Kidney (tissue), 14 donors: ENCODE data around the gene SH2D6. TPM values are rescaled to one million over a fixed set of nuclear protein-coding genes. Genes with fewer than 3 reads are reported as not detected.

Experiments
- DNase-seq, 5 donors: peaks; one replicate each; pipeline ENCODE4 v3.0.0-alpha.2; 2013 to 2020
- FAIRE-seq: peaks from 2 replicates; lab custom pipeline; 2012; peaks lifted over from hg19 to GRCh38; lab: Jason Lieb, UNC
- H3K27ac ChIP-seq, 2 donors: one replicate each; pipeline ENCODE4 v1.7.0; 2013; ENCODE audit warnings: low read depth in 2 of 2, low read length in 2 of 2, inconsistent platforms in 1 of 2
- H3K27me3 ChIP-seq: one replicate; pipeline ENCODE4 v1.7.1; 2013; ENCODE audit warnings: low read length, inconsistent platforms; ENCODE audit not compliant: control insufficient read depth, insufficient read depth
- H3K36me3 ChIP-seq, 3 donors: one replicate each; pipeline versions ENCODE4 v1.7.0 to v1.7.1; 2013; ENCODE audit warnings: low read length in 3 of 3, control low read depth in 1 of 3, inconsistent platforms in 1 of 3; ENCODE audit not compliant: insufficient read depth in 3 of 3, control insufficient read depth in 2 of 3
- H3K4me1 ChIP-seq, 3 donors: one replicate each; pipeline versions ENCODE4 v1.7.0 to v1.7.1; 2013; ENCODE audit warnings: low read length in 3 of 3, inconsistent platforms in 1 of 3, low read depth in 1 of 3; ENCODE audit not compliant: control insufficient read depth in 2 of 3, insufficient read depth in 2 of 3
- H3K4me3 ChIP-seq, 3 donors: one replicate each; pipeline versions ENCODE4 v1.7.0 to v1.8.1; 2013; ENCODE audit warnings: low read length in 3 of 3, control low read depth in 1 of 3, inconsistent platforms in 1 of 3
- H3K9ac ChIP-seq, 3 donors: one replicate each; pipeline versions ENCODE4 v1.7.0 to v1.7.1; 2013; ENCODE audit warnings: low read length in 3 of 3, control low read depth in 1 of 3, inconsistent platforms in 1 of 3
- H3K9me3 ChIP-seq, 3 donors: one replicate each; pipeline versions ENCODE4 v1.7.0 to v1.7.1; 2013; ENCODE audit warnings: low read length in 3 of 3, control low read depth in 1 of 3, inconsistent platforms in 1 of 3; ENCODE audit not compliant: control insufficient read depth in 2 of 3, insufficient read depth in 1 of 3
- CTCF ChIP-seq: IDR thresholded peaks from 3 replicates; pipeline ENCODE4 v1.5.1; 2012; ENCODE audit warnings: mild to moderate bottlenecking, moderate library complexity, borderline replicate concordance; ENCODE audit not compliant: insufficient read depth; ENCODE audit errors: extremely low read depth
- intact Hi-C: fragments of 100-400 bp; cut with DNase I; formaldehyde crosslinking; loops from one replicate; pipeline ENCODE4 v1.11.1; 2022
- polyA plus RNA-seq: library from polyadenylated mRNA; stranded (reverse); fragments of 350-450 nt; fragmentation: Illumina TruSeq; extraction: RNeasy Lipid Tissue Mini Kit (QIAGEN cat#74804); gene quantifications from one replicate; pipeline ENCODE4 v1.2.3, GENCODE V29; 2014; ENCODE audit warnings: low read depth, low replicate concordance; ENCODE audit not compliant: insufficient read depth
- total RNA-seq: library from RNA; stranded (reverse); fragmentation: NEBNext Ultra II Directional; extraction: Animal tissue kit (Norgen Biotek cat#: 25700); gene quantifications from one replicate; pipeline ENCODE4 v1.2.1, GENCODE V29; 2021
- donor health status: control.
- donor health status: control.
- donor health status: control.
- donor health status: control.
- donor health status: control.
- donor health status: DM: yes; HTN: yes; CAD: no.
- donor health status: Normal renal cell carcinoma (clear cell type).

SH2D6 gene
- total and polyA plus RNA-seq, 2 donors from 2014 or later: 0.98 to 3.2 TPM

- H3K9me3 ChIP-seq: no peaks in the 10 kb centered on the region
- peaks cover 0 to 15% (median 9%) of the 10 kb centered on the region in 3 donors for H3K4me1 ChIP-seq
- DNase-seq (peak in 1 of 5 donors; percentile 40), FAIRE-seq (no peak)
- no peak overlapping the region for H3K4me3 ChIP-seq
- intact Hi-C loops: no loop called here
- H3K27ac ChIP-seq: peak overlapping the region in 1 of 2 donors; percentile 14
- no peaks in the 10 kb centered on the region for H3K36me3 ChIP-seq
- H3K27me3 ChIP-seq: no peaks in the 10 kb centered on the region
- no peak for TF ChIP-seq CTCF
- H3K9ac ChIP-seq: no peak overlapping the region
Measured at GRCh38 chr2:85414761-85415553, 3.6 kb upstream of the SH2D6 start.

- intact Hi-C loops: no loop called here
- Histone ChIP-seq H3K27ac (no peak overlapping the region), H3K27me3 (no peaks in the 10 kb centered on the region), H3K9me3 (no peaks in the 10 kb centered on the region), H3K4me3 (no peak overlapping the region), H3K36me3 (no peaks in the 10 kb centered on the region), H3K4me1 (peaks cover 0 to 20% (median 17%) of the 10 kb centered on the region in 3 donors), H3K9ac (no peak overlapping the region)
- no peak for TF ChIP-seq CTCF
- DNase-seq (no peak), FAIRE-seq (no peak)
Measured at GRCh38 chr2:85415980-85416650, 2.4 kb upstream of the SH2D6 start.

- peak overlapping the region; percentile 58 to 88 (median 86) for H3K4me3 ChIP-seq
- TF ChIP-seq CTCF: no peak
- no peaks in the 10 kb centered on the region for H3K27me3 ChIP-seq
- intact Hi-C loops: no loop called here
- no peaks in the 10 kb centered on the region for H3K36me3 ChIP-seq
- H3K9me3 ChIP-seq: no peaks in the 10 kb centered on the region
- no peak for DNase-seq
- peak overlapping the region; percentile 66 to 82 (median 74) for H3K9ac ChIP-seq
- H3K4me1 ChIP-seq: peaks cover 0 to 22% (median 18%) of the 10 kb centered on the region in 3 donors
- no peak for FAIRE-seq
- H3K27ac ChIP-seq: peak overlapping the region; percentile 95 to 97
Measured at GRCh38 chr2:85419009-85419675, 628 bp downstream of the SH2D6 start.
